ENCODE data around the gene ABHD8. TPM values are rescaled to one million over a fixed set of nuclear protein-coding genes. Genes with fewer than 3 reads are reported as not detected.

The ABHD8 gene
- total RNA-seq, 4 donors from 2014 or later = 2.1 to 14.1 (median 5.6) TPM

- Histone ChIP-seq H3K36me3 (peaks cover 0 to 7% (median 0%) of the 10 kb centered on the region in 3 donors), H3K27ac (peak overlapping the region; percentile 18 to 96 (median 93)), H3K4me1 (peaks cover 0 to 47% (median 7%) of the 10 kb centered on the region in 4 donors), H3K9me3 (no peaks in the 10 kb centered on the region), H3K27me3 (no peaks in the 10 kb centered on the region), H3K4me3 (no peak overlapping the region)
- DNase-seq = peak in 1 of 3 donors; percentile 38
- no peak for TF ChIP-seq CTCF (IDR thresholded peaks at IDR 0.05)
These were observed 1.4 kb upstream of the ABHD8 start for GRCh38 chr19:17304386-17305215.

- peak overlapping the region in 2 of 4 donors; percentile 79 to 91 for H3K4me3 ChIP-seq
- H3K27me3 ChIP-seq = no peaks in the 10 kb centered on the region
- H3K4me1 ChIP-seq = peaks cover 0 to 47% (median 7%) of the 10 kb centered on the region in 4 donors
- peaks cover 0 to 7% (median 0%) of the 10 kb centered on the region in 3 donors for H3K36me3 ChIP-seq
- DNase-seq = peak in 1 of 3 donors; percentile 45
- TF ChIP-seq POLR2A (IDR thresholded peaks at IDR 0.05) (no peak), CTCF (IDR thresholded peaks at IDR 0.05) (no peak)
- H3K9me3 ChIP-seq = no peaks in the 10 kb centered on the region
- H3K27ac ChIP-seq = peak overlapping the region in 3 of 4 donors; percentile 32 to 91 (median 64)
These were observed 679 bp upstream of the ABHD8 start for GRCh38 chr19:17303940-17304267.

GRCh38 chr19:17302391-17303166 lies 646 bp downstream of the ABHD8 start:
- Histone ChIP-seq H3K36me3 (peaks cover 0 to 7% (median 0%) of the 10 kb centered on the region in 3 donors), H3K27ac (peak overlapping the region; percentile 47 to 91 (median 65)), H3K9me3 (no peaks in the 10 kb centered on the region), H3K4me1 (peaks cover 0 to 43% (median 7%) of the 10 kb centered on the region in 4 donors), H3K4me3 (peak overlapping the region; percentile 61 to 91 (median 78)), H3K27me3 (no peaks in the 10 kb centered on the region)
- peak in 1 of 3 donors; percentile 20 for DNase-seq
- no peak for TF ChIP-seq POLR2A (IDR thresholded peaks at IDR 0.05)
- TF ChIP-seq CTCF (IDR thresholded peaks at IDR 0.05) = no peak

- TF ChIP-seq POLR2A (IDR thresholded peaks at IDR 0.05) = no peak
- no peak for TF ChIP-seq CTCF (IDR thresholded peaks at IDR 0.05)
- no peaks in the 10 kb centered on the region for H3K9me3 ChIP-seq
- H3K36me3 ChIP-seq = peaks cover 0 to 7% (median 0%) of the 10 kb centered on the region in 3 donors
- no peak overlapping the region for H3K27ac ChIP-seq
- H3K4me3 ChIP-seq = no peak overlapping the region
- DNase-seq = no peak
- H3K4me1 ChIP-seq = peaks cover 0 to 28% (median 5%) of the 10 kb centered on the region in 4 donors
- no peaks in the 10 kb centered on the region for H3K27me3 ChIP-seq
These were observed 2.1 kb downstream of the ABHD8 start for GRCh38 chr19:17300992-17301619.

GRCh38 chr19:17296976-17297375 lies 6.2 kb downstream of the ABHD8 start:
- no peak for TF ChIP-seq POLR2A (IDR thresholded peaks at IDR 0.05)
- TF ChIP-seq CTCF (IDR thresholded peaks at IDR 0.05) = no peak
- Histone ChIP-seq H3K9me3 (no peaks in the 10 kb centered on the region), H3K27me3 (no peaks in the 10 kb centered on the region), H3K4me1 (peaks cover 0 to 3% (median 1%) of the 10 kb centered on the region in 4 donors), H3K36me3 (peaks cover 0 to 7% (median 0%) of the 10 kb centered on the region in 3 donors), H3K4me3 (no peak overlapping the region), H3K27ac (no peak overlapping the region)
- DNase-seq = no peak

Data from Peyer's patch (tissue), 4 donors.